MM.1S (cell line): Measurements from ENCODE around the gene CFAP57.

Experiments
- CTCF ChIP-seq: fragments of 300-600 bp; sonication (generic); IDR thresholded peaks from 2 replicates; pipeline ENCODE4 v1.5.1; 2016; ENCODE audit warnings: antibody characterized with exemption, low read length, mixed read lengths
- EZH2phosphoT487 ChIP-seq: fragments of 300-600 bp; sonication (generic); IDR thresholded peaks from 2 replicates; pipeline ENCODE4 v1.6.1; 2018; ENCODE audit warnings: antibody characterized with exemption, low read length

- TF ChIP-seq EZH2phosphoT487 = no peak
- TF ChIP-seq CTCF = no peak
These were observed 16.0 kb downstream of the CFAP57 start for GRCh38 chr1:43188106-43188505.
